Skin of body (tissue), 2 donors: ENCODE measurements around the gene LCORL. TPM values are rescaled to one million over a fixed set of nuclear protein-coding genes. Genes with fewer than 3 reads are reported as not detected.
"Not testable (repeated sequence)": the region's sequence is repeated elsewhere in the genome, so short reads cannot be mapped to it uniquely, and the experiment has no call there.

ENCODE experiments used
- DNase-seq: peaks from one replicate; lab custom pipeline; 2025; lab: John Stamatoyannopoulos, UW
- total RNA-seq: library from RNA; depleted of rRNA; stranded (reverse); fragments of >200 nt; gene quantifications from one replicate; pipeline ENCODE4 v1.2.3, GENCODE V29; 2014

Gene LCORL
- 21.2 TPM for total RNA-seq

DNA sequence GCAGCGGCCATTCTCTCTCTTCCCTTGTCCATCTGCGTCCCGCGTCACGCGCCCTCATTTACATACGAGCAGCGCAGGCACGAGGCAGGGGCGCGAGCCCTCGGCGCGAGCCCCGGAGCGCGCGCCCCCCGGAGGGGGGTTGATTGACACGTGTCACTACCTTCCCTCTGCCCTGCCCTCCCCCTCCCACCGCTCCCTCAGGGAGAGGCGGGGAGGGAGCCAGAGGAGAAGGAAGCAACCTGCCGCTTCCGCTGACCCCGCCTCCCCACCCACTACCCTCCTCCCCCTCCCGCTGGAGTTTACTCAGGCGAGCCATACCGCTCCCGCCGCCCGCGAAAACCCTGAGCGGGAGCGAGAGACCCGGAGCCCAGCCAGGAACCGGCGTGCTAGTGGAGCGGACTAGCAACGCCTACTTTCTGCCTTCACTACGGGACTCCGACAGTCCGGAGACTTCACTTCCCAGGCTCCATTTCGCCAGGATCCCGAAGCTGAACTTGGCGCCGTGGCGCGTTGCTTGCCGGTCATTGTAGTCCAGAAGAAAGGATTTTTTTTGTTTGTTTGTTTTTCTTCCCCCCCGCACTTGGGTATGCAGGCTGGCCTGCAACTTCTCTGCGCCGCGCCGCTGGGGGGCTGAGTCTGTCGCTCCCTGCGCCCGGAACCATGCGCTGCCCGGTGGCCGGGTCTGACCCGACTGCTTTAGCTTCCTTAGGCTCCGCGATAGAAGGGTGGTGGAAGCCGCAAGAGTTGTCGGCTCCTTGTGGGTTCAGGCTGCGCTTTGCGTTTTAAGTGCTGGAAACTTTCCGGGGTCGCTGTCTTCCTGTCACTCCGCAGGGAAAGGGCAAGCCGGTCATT lies at the start of gene LCORL:
TSS of gene LCORL (minus strand) at position 36 of the 852 bp plus-strand sequence. CDS start at position 32, 4 bp downstream.
- peak; percentile 98 for DNase-seq

DNA sequence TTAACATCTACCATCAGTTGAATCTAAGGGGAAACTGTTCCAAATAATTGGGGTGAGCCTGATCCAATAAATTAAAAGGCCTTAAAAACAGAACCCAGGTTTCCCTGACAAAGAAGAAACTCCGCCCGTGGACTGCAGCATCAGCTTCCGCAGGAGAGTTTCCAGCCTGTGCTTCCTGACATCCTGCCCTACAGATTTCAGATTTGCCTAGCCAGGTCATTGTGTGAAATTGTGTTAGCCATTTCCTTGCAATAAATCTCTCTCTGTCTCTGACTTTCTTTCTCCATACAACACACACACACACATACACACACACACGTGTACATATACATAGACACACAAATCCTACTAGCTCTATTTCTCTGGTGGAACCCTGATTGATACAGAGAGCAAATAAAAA lies 48.3 kb upstream of the LCORL start:
- no peak for DNase-seq

DNA sequence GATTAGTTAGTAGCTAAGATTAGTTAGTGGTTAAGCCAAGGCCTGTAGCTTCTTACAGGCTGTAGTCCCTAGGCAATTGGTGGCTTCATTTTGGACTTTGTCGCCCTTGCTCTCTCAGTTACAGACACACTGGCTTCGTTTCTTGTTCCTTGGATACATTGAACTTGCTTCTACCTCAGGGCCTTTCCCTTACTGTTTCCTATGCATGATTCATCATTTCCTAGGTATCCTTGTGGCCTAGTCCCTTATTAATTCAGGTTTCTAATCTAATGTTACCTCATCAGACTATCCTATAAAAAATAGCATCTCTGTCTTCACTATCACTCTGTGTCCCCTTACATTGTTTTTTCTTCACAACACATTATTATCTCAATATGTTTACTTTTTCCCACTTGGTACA lies 45.5 kb upstream of the LCORL start:
- no peak for DNase-seq

DNA sequence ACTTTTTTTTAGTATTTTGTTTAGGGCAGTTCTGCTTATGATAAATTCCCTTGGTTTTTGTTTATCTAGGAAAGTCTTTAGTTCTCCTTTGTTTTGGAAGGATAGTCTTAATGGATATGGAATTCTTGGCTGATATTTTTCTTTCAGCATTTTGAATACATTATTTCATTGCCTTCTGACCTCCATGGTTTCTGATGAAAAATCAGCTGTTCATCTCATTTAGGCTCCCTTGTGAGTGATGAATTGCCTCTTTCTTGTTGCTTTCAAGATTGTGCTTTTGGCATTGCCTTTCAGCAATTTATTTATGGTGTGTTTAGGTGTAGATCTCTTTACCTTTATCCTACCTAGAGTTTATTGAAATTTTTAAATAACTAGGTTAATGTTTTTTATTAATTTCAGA lies 41.5 kb upstream of the LCORL start:
- no peak for DNase-seq

DNA sequence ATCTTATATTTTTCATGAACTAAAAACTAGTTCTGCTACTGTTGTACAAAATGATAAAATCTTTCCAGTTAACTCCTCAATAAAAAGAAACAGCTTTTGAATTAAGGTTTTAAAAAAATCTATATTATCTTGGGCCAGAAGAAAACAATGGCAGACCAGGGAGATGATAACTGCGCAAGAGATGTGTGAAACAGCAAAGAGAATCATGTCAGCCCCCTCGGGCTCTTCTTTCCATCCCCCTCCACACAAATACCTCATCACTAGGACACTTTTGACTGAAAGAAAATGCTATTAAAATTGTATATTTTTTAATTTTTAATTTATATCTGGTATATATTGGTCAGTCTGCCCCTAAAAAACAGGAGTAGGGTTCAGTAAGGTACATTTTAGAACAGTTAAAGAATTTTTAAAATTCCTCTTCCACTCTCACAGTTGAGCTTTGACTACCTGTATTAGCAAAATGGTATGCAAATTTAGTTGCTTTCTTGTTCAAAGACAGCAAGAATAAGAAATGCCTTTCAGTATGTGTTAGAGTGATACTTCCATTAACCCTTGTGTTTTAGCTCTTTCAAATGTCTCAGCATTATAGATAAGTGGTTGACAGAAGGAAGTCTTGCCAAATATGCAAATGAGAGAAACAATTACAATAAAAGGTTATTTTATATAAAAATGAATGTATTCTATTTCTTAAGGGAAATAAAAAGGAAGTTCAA lies 36.4 kb upstream of the LCORL start:
- DNase-seq, result no peak

DNA sequence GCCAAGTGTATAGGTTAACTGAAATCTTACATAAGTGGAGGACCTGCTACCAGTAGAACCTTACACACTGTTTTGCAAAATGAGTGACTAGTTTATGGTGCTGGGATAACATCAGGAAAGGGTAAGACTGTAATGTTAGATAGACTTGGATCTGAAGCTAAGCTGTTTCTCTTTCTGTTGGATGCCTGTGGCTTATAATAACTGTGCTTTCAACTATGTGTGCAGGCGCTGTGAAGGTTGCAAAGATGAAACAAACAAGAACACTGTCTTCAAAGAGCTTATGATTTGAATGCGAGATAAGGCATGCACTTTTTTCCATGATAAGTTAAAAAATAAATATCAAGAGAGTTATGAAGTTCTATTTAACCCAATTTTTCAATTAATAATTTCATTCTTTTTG lies 34.5 kb upstream of the LCORL start:
- DNase-seq, result no peak

DNA sequence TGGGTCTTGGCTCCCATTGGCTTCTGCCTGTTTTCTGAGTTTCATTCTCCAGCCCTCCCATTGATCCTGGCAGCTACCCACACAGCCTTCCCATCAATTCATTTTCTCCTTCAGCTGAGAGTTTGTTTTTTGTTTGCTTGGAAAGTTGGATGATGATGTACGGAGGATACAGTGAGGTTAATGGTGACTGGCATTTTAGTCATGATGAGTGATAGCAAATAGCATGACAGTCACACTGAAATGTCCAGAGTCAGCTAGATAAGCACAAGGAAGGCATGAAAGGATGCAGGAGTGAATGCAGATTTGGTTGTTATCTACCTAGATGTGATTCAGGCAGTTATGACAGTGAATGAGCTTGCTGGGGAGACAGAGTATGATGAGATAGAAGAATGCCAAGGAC lies 30.6 kb upstream of the LCORL start:
- no peak for DNase-seq

DNA sequence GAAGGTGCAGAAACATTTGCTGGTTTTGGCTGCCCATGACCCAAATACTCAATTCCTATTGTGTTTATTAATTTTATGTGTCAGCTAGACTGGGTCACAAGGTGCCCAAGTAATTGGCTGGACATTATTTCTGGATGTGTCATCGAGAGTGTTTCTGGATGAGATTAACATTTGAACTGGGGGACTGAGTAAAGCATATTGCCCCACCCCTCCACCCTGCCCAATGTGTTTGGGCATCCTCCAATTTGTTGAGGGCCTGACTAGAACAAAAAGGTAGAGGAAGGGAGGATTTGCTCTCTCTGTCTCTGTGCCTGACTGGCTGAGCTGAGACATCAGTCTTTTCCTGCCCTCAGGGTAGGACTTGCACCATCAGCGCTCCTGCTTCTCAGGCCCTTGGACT lies 29.7 kb upstream of the LCORL start:
- DNase-seq, result no peak

DNA sequence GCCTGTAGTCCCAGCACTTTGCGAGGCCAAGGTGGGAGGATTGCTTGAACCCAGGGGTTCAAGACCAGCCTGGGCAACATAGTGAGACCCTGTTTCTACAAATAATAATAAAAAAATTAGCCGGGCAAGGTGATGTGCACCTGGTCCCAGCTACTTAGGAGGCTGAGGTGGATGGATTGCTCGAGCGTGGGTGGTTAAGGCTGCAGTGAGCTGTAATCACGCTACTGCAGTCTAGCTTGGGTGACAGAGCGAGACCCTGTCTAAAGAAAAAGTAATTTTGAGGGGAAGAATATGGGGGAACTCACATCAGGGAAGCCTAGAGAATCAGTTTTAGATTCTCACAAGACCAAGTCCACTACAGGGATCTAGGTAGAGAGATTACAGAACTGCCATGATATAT lies 28.9 kb upstream of the LCORL start:
- DNase-seq, result no peak

DNA sequence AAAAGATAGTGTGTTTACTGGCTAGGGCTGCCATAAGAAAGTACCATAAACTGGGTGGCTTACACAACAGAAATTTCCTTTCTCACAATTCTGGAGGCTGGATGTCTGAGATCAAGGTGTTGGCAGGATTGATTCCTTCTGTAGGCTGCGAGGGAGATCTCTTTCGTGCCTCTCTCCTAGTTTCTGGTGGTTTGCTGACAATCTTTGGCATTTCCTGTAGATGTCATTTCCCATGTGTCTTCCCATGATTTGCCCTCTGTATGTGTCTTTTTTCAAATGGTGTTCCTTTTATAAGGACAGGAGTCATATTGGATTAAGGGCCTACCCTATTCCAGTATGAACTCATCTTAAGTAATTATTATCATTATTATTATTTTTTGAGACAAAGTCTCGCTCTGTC lies 27.9 kb upstream of the LCORL start:
- DNase-seq, result no peak

GRCh38 chr4:18042754-18043153 lies 21.2 kb upstream of the LCORL start:
- DNase-seq, result no peak

DNA sequence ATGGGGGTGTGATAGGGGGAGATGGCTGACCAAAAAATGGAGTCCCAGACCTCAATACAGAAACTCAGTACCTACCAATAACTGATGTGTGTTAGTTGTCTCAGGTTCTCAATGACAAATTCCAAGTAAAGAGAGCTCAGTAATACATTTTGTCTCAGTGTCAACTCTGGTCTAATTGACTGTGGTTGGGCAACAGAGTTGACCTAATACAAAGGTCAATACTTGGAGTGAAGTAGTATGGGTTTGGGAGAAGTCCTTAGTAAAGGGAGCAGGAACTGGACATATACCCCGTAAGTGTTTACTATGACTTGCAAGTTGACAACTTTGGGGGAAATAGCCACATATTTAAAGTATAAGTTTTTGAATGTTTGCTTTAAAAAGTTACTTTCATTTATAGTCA lies 20.5 kb upstream of the LCORL start:
- no peak for DNase-seq

- no peak for DNase-seq
Observed at GRCh38 chr4:18041114-18041513, 19.6 kb upstream of the LCORL start.

- DNase-seq, result no peak
Observed at GRCh38 chr4:18039113-18039512, 17.6 kb upstream of the LCORL start.

- not testable (repeated sequence) for DNase-seq
Observed at GRCh38 chr4:18036369-18036768, 14.8 kb upstream of the LCORL start.

DNA sequence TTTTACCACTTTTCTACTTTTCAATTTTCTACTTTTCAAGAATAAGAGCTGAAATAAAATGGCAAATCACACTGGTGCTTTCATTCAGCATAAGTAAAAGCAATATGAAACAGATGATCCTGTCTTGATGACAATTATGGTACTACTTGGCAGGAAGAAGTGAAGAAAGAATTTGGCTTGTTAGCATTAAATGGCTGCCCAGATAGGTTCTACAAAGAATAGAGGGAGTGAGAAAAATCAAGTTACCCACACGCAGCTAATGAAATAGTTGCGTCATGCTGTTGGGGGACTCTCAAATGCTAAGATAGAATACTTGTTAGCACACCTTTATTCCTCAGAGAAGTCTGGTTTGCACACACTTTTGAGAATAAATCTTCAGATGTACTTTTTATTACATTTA lies 12.5 kb upstream of the LCORL start:
- DNase-seq, result peak; percentile 19

- peak; percentile 26 for DNase-seq
Observed at GRCh38 chr4:18033111-18034085, 11.8 kb upstream of the LCORL start.

DNA sequence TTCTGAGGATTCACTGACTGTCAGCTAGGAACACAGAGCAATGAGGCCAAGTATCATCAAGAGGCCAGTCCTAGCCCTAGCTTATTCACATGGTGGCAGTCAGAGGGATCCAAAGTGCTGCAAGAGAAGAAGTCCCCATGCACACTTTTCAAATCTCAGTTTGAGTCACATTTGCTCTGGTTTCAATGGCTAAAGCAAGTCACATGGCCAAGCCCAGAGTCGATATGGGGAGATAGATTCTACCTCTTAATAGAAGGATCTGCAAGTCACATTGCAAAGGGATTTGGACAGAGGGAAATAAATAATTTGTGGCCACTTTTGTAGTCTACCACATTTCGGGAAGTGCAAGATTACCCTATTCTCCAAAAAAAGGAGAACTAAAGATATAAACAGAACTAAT lies 3.7 kb upstream of the LCORL start:
- no peak for DNase-seq

DNA sequence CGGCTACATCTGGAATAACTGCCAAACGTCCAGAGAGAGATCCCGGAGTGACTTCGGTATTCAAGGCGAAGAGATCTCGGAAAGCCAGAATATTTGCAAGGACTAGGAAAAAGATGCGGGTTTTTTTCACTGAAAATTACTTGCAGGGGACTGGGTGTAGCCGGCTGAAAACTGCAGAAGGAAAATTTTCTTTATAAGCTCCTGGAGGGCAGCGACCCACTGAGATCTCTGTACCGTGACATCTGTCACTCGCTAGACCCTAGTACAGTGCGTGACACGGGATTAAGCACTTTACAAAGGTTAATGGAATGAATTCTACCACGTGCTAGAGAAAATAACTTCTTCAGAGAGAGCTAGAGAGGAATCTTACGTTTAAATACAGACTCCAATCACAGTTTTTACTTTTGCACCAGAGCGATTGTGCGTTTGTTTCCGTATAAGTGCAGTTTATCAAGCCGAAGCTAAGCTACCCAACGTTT lies 1.1 kb upstream of the LCORL start:
- DNase-seq, result no peak

- DNase-seq, result no peak
Observed at GRCh38 chr4:18021470-18021719, 160 bp downstream of the LCORL start.

DNA sequence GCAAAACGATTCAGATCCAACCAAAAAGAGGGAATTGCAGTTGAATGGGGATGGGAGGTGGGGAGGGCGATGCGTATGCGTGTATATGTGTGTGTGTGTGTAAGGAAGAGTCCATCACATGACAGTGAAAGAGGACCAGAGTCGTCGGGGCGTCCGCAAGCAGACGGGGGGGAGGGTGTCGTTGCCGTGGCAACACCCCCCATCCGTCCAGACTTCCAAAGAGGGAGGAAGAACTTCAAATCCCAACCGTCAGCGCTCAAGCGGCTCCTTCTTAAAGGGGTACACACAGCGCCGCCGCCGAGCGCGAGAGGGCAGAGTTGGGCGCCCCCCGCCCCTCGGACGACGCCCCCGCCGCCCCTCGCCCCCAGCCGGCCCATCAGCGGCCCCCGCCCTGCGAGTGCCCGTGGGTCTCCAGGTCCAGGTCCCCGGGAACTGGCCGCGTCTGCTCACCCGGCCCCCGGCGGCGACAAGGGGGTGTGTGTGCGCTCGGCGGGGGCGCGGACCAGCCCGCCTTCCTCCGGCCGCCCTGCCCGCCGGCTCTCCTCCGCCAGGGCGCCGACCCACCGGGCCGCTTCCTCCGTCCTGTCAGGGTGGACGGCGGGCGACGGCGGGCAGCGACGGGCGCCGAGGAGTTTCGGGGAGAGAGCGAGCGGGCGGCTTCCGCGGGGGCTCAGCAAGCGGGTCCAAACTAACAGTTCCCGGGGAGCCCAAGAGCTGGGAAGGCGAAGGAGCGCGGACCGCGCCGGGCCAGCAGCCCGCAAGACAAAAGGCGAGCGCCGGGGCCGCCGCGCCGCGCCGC lies 685 bp downstream of the LCORL start:
- DNase-seq, result peak; percentile 74
